GM21737 (cell line): Measurements from ENCODE around the gene RNASET2.

ENCODE experiments used
- ATAC-seq: cut with Tn5 transposase; IDR thresholded peaks from one replicate; pipeline ENCODE4 v1.9.1; 2021; ENCODE audit warnings: mild to moderate bottlenecking, moderate library complexity; ENCODE audit not compliant: unreplicated experiment

The RNASET2 gene, protein sequence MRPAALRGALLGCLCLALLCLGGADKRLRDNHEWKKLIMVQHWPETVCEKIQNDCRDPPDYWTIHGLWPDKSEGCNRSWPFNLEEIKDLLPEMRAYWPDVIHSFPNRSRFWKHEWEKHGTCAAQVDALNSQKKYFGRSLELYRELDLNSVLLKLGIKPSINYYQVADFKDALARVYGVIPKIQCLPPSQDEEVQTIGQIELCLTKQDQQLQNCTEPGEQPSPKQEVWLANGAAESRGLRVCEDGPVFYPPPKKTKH

DNA sequence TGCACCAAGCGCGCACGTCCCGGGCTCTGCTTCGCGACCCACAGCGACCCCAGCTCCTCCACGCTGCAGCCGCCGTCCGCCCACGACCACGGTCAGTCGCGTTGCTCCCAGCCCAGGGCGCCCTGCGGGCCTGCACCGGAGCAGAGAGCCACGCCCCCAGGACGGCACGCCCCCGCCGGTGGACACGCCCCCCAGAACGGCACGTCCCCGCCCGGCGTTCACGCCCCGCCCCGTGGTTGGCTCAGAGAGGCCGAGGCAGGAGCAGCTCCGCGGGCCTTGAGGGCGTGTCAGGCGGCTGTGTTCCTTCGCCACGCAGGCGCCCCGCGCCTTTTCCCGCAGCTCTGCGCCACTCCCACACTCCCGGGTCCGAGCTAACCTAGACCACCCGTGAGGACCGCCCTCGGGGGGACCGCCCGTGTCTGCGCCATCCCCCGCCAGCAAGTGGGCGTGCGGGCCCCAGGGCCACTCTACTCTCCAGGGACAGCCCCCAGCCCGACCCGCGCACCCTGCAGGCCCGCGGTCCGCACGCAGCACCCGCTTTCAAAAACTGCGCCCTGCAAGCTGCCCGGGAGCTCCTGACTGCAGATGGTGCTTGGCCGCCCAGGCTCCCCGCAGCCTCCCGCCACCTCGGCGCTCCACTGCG lies at the start of gene RNASET2:
Gene RNASET2 (minus strand): TSS at position 107 of the 643 bp plus-strand sequence. CDS start 368 bp downstream, outside the sequence.
- ATAC-seq = peak; percentile 56

DNA sequence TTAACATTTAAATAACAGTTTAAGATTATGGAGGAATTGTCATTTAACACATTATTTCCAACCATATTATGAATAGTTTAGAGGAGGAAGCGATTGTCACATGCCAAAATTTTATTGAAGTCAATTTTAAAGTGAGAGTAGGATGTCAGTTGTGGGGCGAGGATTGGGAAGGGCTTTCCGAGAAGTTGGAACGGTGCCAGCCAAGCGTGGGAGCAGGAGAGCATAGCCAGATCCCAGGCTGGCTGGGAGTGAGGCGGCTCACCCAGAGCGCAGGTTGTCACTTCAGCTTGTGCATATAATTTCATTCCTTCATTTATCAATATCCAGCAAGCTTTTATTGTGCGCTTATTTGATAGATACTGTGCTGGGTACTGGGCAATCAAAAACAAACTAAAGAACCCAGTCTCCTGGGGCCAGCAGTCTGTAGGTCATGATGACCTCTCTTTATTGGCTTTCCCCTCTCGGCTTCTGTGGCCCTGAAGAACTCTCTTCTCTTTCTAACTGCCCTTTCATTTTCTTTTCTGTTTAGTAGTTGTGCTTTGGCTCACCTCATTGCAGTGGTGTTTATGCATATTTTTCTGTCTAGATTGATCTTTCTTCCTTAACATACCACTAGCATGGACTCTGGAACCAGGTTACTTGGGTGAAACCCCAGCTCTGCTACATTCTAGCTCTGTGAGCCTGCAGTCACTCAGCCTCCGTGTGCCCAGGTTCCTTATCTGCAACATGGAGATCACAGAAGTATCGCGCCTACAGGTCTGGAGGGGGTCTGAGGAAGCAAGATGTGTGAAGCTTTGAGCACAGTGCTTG lies 49.2 kb upstream of the RNASET2 start:
- no peak for ATAC-seq

DNA sequence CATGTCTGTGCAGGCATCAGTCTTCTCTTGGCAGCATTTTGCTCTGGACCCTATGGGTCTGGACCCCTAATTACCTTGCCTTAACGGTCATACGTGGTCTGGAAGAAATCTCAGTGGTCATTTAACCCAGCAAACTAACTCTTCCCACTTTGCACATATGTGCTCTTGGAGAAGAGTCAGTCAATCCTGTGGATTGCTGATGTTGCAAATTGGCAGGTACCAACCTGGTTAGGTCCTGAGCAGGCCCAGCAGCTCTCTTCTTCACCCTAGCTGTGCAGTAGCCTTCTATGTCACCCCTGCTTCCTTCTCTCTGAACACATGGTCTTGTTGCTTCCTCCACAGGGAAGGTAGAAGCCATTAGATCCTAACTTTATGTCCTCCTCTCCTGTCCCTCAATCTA lies 44.4 kb upstream of the RNASET2 start:
- ATAC-seq = no peak

DNA sequence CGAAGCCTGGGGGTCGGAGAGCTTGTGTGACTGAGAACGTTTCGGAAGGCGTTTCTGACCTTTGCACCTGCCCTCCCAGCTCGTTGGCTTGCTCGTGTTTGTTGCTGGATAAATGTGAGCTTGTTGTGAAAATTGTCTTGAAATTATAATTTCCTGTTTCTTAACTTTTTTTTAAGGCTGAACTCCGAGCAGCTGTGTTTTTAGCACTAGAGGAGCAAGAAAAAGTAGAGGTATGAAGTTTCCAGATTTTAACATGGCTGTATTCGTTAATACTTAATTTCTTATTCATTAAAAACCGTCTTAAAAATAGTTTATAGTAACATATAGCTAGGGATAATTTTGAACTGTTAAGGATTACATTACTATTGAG lies 43.5 kb upstream of the RNASET2 start:
- no peak for ATAC-seq

DNA sequence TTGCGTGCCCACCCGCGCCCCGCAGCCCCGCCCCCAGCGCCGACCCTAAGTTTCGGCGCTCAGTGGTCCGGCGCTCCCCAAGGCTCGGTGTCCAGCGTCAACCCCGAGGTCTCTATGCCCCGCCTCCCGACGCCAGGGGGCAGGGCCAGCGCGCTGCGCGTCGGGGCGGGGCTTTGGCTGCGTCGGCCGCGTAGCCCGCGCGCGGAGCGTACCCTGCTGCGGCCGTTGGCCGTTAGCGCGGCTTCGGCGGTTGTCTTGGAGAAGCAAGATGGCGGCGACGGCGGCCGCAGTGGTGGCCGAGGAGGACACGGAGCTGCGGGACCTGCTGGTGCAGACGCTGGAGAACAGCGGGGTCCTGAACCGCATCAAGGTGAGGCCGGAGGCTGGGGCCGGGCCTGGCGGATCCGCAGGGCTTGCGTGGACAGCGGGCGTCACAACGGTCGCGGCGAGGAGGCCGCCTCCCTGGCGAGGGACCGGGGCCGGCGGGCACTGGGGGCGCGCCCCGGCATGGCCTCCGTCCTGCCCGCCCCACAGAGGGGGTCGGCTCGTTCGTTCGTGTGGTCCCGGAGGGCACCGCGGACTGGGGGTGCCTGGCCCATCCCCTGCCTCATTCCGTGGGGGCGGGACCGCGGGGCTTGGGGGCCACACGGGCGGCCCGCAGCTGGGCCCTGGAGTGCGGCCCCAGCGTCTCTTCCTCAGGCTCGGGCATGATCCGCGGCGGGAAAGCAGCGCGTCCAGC lies 43.0 kb upstream of the RNASET2 start, which contains the start of gene CEP43:
Gene CEP43 (plus strand): TSS at position 253 of the 739 bp plus-strand sequence. CDS start 16 bp downstream, at position 269.
- peak; percentile 88 for ATAC-seq

DNA sequence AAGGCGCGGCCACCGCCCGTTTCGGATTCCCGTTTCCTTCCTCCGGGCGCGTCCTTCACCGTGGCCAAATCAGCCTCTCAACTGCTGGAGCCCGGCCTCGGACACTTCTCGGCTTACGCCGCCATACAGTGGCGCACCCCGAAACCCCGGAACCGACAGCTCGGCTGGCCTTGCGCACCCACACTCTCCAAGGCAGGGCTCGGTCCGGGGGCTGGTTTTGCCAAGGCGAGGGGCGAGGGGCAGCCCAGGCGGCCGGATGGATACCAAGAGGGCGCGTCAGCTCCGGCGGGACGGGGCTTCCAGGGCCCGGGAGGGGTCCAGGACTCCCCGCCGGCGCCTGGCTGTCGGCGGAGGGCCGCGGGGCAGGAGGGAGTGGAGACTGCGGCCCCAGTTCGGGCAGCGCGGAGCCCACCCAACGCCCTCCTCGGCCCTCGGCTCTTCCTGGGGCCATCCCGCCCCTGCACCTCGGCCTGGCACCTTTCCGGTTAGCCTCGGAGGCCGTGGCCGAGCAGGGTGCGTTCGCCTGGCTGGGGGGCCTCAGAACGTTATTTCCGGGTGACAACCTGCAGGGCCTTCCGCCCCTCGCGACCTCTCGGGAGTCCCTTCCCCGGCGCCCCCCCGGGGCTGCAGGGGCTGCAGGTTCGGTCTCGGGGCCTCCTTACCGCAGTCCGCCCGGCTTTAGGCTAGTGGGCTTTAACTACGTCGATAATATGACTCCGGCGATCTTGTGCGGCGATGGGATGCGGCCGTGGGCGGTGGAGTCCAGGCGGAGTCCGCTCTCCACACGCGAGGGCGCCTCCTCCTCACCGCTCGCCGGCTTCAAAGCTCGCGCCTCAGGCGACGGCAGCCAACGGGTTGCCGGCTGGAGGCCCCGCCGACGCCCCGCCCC lies 42.1 kb upstream of the RNASET2 start:
- peak; percentile 9 for ATAC-seq

DNA sequence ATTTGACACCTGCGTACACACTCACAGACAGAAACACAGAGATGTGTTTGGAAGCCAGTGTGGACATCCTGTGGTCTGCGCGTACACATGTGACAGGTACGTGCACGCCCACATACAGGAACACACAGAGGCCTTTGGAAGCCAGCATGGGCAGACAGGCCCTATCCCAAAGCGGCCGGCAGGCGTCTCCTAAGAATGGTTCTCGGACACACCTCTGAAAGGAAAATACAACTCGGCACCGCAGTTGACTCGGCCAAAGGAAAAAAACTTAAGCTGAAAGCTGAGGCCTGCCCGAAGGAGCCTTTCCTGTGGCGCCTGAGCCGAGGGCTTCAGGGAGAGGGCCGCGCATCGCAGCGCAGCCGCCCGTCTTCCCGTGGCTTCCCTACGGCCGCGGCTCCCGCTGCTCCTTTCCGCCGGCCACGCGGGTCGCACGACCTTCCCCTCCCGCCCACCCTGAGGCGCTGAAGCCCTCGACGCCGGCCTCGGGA lies 41.5 kb upstream of the RNASET2 start:
- peak; percentile 30 for ATAC-seq

DNA sequence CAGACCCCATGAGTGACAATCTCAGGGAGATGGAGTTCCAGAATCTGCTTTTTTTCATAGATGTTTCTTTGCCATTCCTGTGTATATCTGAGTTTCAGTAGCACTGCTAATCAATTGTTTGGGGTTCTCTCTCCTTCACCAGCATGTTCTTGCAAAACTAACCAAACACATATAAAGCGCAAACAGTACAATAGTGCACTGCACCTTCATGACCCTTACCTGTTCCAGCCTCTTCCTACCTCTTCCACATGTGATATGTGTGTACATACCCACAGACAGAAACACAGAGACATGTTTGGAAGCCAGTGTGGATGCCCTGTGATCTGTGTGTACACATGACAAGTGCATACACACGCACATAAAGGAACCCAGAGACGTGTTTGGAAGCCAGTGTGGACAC lies 41.0 kb upstream of the RNASET2 start:
- ATAC-seq = no peak

DNA sequence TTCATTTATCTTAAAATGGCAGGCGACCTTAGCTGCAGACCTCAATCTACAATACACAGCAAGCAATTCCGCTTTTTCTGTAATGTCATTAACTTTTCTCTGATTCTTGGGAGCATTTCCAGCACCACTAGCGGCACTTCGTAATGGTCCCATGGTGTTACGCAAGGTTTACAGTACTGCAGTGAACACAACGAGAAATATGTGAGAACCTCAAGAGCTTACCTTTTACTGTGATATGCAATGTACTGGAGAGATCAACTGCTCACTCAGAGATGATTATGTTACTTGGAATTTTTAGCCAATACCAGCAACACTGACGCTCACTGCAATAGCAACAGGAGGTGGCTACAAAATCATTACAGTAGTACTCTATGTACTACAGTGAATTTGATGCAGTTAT lies 40.1 kb upstream of the RNASET2 start:
- ATAC-seq = no peak

DNA sequence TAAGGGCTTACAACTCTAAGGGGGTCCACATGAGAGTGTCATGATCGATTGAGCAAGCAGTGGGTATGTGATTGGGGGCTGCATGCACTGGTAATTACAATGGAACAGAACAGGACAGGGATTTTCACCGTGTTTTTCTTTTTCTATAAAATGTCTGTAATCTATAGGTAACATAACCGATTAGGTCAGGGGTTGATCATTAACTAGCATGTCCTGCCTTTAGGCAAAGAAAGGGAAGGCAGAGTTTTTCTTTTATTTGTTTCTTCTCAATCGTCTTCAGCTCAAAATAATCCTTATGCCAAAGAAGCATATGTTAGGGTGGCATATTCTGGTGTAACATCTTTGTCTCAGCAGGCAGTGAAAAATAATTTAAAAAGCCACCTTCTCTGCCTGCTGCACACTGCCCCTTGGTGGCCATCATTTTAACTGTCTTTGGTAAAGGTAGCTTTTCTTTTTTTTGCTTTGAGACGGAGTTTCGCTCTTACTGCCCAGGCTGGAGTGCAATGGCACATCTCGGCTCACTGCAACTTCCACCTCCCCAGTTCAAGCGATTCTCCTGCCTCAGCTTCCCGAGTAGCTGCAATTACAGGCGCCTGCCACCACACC lies 33.2 kb upstream of the RNASET2 start:
- ATAC-seq = peak; percentile 71

DNA sequence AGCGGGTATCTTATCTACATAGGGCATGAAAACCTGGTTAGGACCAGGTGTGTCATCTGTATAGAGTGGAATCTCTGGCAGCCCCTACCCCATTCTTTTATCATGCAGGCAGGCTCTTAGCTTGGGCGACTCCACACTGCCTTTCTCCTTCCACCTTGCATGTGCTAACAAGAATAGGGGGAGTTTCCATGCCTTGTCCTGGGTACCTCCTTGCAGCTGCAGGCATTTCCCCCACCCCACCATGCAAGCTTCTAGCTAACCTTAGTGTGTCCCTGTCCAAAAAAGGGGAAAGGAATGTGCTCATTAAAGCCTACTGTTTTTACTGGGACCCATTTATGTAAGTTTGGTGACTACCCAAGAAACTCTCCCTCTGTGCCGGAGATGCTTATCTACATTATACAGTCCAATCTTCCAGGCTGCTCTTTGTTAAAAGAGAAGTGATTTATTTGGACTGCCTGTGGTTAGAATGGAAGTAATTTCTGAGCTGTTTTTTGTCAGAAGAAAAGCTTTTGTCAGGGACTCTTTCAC lies 32.4 kb upstream of the RNASET2 start:
- no peak for ATAC-seq

DNA sequence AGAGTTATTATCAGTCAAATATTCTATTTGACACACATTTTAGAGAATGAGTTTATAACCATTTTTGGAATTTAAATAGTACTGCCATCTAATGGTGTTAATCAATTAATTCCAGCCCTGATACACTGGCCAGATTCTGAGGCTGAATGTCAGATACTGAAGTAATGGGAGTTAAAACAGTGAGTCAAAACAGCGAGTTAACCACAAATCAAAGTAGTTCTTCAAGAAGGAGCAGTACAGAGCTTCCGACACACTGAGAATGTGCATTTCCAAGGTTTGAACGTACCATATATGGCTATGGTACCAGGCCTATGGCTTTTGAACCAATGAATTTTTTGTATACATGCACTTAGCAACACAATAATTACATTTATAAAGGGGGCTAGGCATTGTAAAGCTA lies 31.6 kb upstream of the RNASET2 start:
- ATAC-seq = no peak

DNA sequence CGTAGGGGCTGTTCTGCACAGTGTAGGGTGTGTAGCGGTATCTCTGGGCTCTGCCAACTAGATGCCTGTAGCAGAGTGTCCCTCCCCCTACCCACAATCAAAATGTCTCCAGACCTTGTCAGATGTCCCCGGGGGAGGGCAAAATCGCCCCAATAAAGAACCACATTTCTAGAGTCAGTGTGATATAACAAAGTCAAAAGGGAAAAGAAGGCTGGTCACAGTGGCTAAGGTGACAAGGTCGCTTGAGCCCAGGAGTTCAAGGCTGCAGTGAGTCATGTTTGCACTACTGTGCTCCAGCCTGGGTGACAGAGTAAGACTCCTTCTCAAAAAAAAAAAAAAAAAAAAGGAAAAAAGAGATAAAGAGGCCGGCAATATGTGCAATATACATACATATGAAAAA lies 31.1 kb upstream of the RNASET2 start:
- ATAC-seq = no peak

DNA sequence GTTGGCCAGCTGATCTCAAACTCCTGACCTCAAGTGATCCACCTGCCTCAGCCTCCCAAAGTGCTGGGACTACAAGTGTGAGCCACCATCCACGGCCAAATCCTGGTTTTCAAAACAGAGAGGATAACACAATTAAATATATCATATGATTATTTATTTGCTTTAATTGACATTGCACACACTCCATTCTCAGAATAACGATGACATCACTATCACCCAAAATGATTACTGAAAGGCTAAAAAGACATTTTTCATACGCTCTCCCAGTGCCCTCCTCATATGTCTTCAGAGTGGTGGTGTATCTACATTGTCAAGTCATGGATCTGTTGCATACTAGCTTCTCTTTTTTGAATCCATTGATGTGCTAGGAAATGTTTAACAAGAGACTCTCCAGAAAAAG lies 24.4 kb upstream of the RNASET2 start:
- no peak for ATAC-seq

DNA sequence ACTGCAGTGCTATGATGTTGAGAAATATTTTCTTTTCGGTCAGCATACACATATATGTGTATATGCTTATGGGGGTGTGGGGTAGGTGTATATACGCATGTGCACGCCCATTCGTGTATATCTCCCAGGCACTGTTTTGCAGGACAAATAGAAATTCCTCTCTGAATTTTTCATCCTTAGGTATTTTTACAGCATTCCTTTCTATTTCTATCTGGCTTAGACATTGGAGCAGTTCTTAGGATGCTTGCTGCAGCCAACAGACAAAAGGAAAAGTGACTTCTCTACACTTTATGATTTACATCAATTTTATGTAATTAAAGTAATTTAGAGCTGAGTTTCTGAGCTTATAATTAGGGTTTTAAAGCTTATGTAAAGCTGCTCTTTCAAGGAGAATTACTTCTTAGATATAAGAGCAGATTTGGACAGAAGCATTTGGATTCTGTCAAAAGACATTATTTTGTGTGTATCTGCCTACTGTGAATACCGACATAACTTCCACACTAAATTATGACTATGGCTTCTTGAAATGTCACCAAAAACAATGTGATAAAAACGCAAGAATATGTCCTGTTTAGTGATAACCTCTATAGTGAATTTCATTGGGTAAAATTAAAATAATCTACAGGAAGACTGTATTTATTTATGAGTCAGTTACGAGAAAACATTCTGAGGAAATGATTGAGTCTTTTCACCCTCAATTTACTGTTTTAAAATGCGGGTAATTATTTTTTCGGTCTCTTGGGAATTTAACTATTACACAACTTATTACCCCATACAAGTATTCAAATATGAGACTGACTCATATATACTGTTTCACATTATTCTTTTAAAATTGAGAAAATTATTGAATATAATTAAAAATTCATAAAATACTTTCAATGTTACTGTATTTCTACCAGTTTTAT lies 21.5 kb upstream of the RNASET2 start:
- ATAC-seq = no peak

DNA sequence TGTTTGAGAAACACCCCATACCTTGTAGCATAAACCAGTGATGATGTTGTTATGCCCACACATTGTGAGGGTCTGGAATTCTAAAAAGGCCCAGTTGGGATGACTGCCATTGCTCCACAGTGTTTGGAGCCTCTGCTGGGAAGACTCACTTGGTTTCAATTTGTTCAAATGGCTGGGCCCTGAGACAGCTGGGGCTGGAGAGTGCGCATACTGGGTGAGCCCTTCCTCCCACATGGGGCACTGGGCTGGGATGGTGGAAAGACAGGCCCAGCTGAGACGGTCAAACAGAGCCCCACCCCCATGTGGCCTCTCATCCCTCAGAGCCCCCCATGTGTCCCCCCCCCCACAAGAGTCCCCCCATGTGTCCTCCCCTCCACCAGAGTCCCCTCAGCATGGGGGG lies 20.3 kb upstream of the RNASET2 start:
- ATAC-seq = no peak

DNA sequence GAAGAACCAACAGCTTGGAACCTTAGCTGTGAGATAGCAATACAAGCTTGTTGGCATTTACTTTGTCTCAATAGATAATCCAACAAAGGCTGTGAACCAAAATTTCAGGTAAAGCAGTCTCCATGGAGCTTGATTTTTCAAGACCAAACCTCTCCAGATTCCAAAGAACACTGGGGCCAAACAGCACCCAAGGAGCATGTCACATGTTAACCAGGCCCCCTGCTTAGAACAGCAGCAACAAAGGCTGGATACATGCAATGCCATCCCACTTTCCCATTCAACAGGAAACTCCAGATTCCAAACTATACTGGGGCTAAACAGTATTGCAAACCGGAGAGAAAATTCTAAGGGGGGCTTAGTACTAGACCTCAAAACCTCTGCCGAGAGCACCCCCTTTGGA lies 15.8 kb upstream of the RNASET2 start:
- ATAC-seq = no peak

DNA sequence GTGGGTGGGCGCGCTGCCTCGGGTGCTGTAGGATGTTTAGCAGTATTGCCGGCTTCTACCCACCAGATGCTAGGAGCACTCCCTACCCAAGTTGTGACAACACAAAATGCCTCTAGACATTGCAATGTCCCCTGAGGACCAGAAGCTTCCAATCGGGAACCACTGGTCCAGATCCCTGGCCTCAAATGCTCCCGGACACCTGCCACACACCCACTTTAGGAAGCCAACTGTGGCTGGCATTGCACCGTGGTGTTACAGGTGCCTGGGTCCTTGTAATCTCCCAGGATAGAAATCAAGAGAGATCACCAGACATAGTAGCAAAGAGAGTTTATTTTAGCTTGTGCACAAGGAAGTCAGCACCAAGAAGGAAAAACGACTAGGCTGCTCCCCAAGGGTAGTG lies 14.9 kb upstream of the RNASET2 start:
- ATAC-seq = no peak
